Measurements from ENCODE around the gene FOSB. TPM values are rescaled to one million over a fixed set of nuclear protein-coding genes. Genes with fewer than 3 reads are reported as not detected.
A peak's percentile ranks its signal among the peaks of the same experiment; 100 is the strongest.

Gene FOSB
- polyA plus RNA-seq, 1 donor, result 250 TPM

DNA sequence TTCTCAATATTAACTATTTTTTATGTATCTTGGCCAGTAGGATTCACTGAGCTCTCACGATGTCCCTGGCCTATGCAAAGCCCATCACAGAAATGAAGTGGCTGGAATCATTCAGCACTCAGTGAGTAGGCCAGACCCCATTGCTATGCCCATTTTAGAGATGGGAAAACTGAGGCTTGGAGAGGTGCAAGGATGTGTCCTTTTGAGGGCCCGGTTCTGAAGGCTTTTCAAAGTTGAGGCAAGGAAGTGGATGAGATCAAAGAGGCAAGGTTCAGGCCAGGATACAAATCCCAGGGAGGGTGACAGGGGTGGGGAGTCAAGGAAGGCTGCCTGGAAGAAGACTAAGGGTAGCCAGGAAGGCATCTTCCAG, 25.4 kb upstream of the FOSB start:
- WGBS (ENCODE audit: insufficient coverage, low lambda C conversion rate), result no CpG with 5 or more reads among the region's 2 CpGs
- no peak overlapping the region for H3K27ac ChIP-seq (ENCODE audit: low read length)
- no peaks in the 10 kb centered on the region for H3K9me3 ChIP-seq (ENCODE audit: control insufficient read depth, low read depth, low read length)
- H3K27me3 ChIP-seq (ENCODE audit: control insufficient read depth, insufficient read depth, low read length), result no peaks in the 10 kb centered on the region
- peaks cover 28% of the 10 kb centered on the region for H3K4me1 ChIP-seq (ENCODE audit: control insufficient read depth, insufficient read depth, low read length)
- no peak for DNase-seq
- H3K36me3 ChIP-seq (ENCODE audit: control insufficient read depth, insufficient read depth, low read length), result no peaks in the 10 kb centered on the region
- H3K4me3 ChIP-seq (ENCODE audit: low read length), result no peak overlapping the region

DNA sequence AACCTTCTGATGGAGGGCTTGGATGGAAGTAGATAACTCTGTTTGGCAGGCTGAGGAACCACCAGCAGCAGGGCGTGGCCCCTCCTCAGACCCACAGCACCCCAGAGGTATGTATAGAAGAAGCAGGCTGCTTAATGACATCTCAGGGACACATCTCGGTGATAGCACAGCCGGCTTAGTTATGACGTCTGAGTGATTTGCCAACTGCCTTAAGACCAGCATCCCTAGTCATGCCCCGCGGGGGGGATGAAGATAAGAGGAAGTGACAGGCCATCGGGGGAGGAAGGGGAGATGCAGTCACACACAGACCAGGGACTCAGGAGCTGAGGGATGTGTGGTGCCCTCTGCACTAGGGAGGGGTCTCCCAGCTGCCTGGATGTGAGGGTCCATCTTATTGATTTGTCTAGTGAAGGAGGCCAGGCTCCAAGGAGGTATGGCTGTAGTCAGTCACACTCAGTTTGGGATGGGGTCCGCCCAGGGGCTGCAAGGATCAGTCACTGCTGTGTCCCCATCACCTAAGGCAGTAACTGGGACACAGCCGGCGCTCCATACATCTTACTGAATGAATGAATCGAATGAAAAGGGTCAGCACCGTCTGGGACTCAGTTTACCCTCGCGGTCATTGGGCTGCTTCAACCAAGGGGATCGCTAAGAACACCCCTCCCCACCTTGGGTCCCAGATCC, 24.9 kb upstream of the FOSB start:
- Histone ChIP-seq H3K4me3 (ENCODE audit: low read length) (peak overlapping the region; percentile 64), H3K4me1 (ENCODE audit: control insufficient read depth, insufficient read depth, low read length) (peaks cover 34% of the 10 kb centered on the region)

DNA sequence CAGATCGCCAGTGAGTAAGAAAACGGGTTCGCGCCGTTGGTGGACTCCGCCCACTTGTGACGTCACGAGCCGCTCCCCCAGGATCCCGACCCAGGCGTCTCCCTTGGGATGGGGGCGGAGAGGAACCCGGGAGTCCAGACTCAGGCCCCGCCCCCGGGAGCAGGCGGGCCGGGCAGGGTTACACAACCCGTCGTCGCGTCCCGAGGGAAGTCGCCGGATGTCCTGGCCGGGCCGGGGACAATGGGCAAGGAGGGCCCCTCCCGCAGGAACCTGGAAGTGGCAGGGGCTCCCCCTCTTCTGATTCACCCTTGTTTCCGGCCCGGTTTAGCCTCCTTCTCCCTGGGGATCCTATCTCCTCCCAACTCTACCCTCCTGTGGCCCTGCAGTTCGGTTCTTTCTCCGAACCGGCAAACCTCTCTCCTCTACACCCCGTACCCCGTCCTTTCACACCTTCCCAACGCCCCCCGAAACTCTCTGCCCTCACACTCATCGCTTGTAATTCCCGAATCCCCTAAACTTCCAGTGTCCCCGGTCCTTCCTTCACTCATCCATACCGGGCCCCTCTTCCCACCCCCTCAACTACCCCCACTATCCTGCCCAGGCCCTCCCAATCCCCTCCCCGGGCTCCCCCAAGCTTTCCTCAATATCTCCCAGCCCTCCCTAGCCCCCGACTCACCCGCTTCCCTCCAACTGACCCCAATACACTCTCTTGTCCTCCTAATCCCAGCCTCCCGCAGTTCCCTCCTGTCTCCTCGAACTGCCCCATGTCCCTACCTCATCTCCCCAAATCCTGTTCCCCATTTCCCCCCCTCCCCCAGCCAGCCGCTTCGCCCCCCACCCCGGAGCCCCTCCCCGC, 24.1 kb upstream of the FOSB start:
- Histone ChIP-seq H3K36me3 (ENCODE audit: control insufficient read depth, insufficient read depth, low read length) (no peaks in the 10 kb centered on the region), H3K9me3 (ENCODE audit: control insufficient read depth, low read depth, low read length) (no peaks in the 10 kb centered on the region), H3K27me3 (ENCODE audit: control insufficient read depth, insufficient read depth, low read length) (no peaks in the 10 kb centered on the region), H3K4me3 (ENCODE audit: low read length) (peak overlapping the region; percentile 64), H3K4me1 (ENCODE audit: control insufficient read depth, insufficient read depth, low read length) (peaks cover 41% of the 10 kb centered on the region), H3K27ac (ENCODE audit: low read length) (peak overlapping the region; percentile 93)
- DNase-seq, result peak; percentile 96 to 97
- WGBS (ENCODE audit: insufficient coverage, low lambda C conversion rate), result no CpG with 5 or more reads among the region's 49 CpGs

More for the DNA sequence above, 24.9 kb upstream of the FOSB start:
- WGBS (ENCODE audit: insufficient coverage, low lambda C conversion rate), result no CpG with 5 or more reads among the region's 15 CpGs
- no peaks in the 10 kb centered on the region for H3K9me3 ChIP-seq (ENCODE audit: control insufficient read depth, low read depth, low read length)
- H3K36me3 ChIP-seq (ENCODE audit: control insufficient read depth, insufficient read depth, low read length), result no peaks in the 10 kb centered on the region
- H3K27ac ChIP-seq (ENCODE audit: low read length), result peak overlapping the region; percentile 51
- peak; percentile 72 to 74 for DNase-seq
- H3K27me3 ChIP-seq (ENCODE audit: control insufficient read depth, insufficient read depth, low read length), result no peaks in the 10 kb centered on the region

DNA sequence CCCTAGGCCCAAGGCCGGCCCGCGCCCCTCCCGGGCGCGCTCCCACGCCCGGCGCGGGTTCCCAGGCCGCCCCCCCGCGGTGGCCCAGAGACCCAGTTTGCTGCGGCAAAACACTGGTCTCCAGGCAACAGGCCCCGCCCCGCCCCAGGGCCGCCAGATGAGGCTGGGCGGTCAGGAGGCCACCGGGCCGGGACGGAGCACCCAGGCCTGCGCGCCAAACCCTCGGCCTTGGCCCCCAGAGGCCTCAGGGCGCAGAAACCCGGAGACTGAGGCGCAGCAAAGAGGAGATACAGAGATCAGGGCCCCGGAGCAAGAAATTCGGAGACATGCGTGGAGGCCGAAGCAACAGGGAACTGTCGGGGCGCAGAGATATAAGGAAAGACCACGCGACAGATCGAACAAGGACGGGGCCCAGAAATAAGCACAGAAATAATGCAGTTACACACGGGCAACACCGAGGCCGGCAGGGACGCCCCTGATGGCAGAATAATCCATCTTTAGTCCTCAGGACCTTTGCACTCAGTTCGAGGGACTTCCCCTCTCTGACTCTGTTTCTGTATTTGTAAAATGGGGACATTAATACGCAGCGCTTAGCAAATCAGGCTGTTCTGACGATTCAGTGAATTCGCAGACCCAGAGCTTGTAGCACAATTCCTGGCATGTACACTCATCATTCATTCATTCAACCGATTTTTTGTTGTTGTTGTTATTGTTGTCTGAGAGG, 23.3 kb upstream of the FOSB start:
- peak; percentile 89 to 93 for DNase-seq
- H3K9me3 ChIP-seq (ENCODE audit: control insufficient read depth, low read depth, low read length), result no peaks in the 10 kb centered on the region

DNA sequence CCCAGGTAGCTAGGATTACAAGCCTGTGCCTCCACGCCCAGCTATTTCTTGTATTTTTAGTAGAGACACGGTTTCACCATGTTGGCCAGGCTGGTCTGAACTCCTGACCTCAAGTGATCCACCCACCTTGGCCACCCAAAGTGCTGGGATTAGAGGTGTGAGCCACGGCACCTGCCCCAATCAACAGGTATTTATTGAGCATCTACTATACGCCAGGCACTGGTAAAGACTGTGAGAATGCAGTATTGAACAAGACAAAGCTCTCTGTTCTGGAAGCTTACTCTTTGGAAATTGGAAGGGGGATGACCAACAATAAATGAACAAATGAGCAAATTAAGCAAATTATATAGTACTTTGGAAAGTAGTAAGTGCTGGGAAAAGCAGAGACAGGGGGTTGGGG, 22.7 kb upstream of the FOSB start:
- peaks cover 53% of the 10 kb centered on the region for H3K4me1 ChIP-seq (ENCODE audit: control insufficient read depth, insufficient read depth, low read length)
- WGBS (ENCODE audit: insufficient coverage, low lambda C conversion rate), result no CpG with 5 or more reads among the region's 4 CpGs
- DNase-seq, result no peak
- no peaks in the 10 kb centered on the region for H3K27me3 ChIP-seq (ENCODE audit: control insufficient read depth, insufficient read depth, low read length)
- H3K4me3 ChIP-seq (ENCODE audit: low read length), result no peak overlapping the region
- no peaks in the 10 kb centered on the region for H3K9me3 ChIP-seq (ENCODE audit: control insufficient read depth, low read depth, low read length)
- H3K36me3 ChIP-seq (ENCODE audit: control insufficient read depth, insufficient read depth, low read length), result no peaks in the 10 kb centered on the region
- H3K27ac ChIP-seq (ENCODE audit: low read length), result no peak overlapping the region

More for the DNA sequence above, 23.3 kb upstream of the FOSB start:
- Histone ChIP-seq H3K4me1 (ENCODE audit: control insufficient read depth, insufficient read depth, low read length) (peaks cover 47% of the 10 kb centered on the region), H3K36me3 (ENCODE audit: control insufficient read depth, insufficient read depth, low read length) (no peaks in the 10 kb centered on the region), H3K27ac (ENCODE audit: low read length) (peak overlapping the region; percentile 91), H3K4me3 (ENCODE audit: low read length) (peak overlapping the region; percentile 51), H3K27me3 (ENCODE audit: control insufficient read depth, insufficient read depth, low read length) (no peaks in the 10 kb centered on the region)
- no CpG with 5 or more reads among the region's 47 CpGs for WGBS (ENCODE audit: insufficient coverage, low lambda C conversion rate)

DNA sequence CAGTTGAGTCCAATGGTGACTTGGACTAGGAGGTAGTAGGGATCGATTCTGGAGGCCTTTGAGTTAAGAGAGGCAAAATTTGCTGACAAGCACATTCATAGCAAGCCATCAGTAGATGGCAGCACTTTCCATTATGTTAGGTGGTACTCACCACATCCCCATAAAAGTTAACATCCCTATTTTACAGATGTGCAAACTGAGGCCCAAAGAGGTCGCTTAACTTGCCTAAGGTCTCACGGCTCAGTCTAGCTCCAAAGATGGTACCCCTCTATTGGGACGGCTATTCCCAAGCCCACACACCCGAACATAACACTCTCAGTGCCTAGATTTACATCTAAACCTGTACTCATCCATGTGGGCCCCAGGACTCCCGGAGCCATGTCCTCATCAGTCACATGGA, 21.5 kb upstream of the FOSB start:
- Histone ChIP-seq H3K4me3 (ENCODE audit: low read length) (no peak overlapping the region), H3K36me3 (ENCODE audit: control insufficient read depth, insufficient read depth, low read length) (no peaks in the 10 kb centered on the region), H3K27ac (ENCODE audit: low read length) (no peak overlapping the region), H3K9me3 (ENCODE audit: control insufficient read depth, low read depth, low read length) (no peaks in the 10 kb centered on the region), H3K4me1 (ENCODE audit: control insufficient read depth, insufficient read depth, low read length) (peaks cover 58% of the 10 kb centered on the region), H3K27me3 (ENCODE audit: control insufficient read depth, insufficient read depth, low read length) (no peaks in the 10 kb centered on the region)
- WGBS (ENCODE audit: insufficient coverage, low lambda C conversion rate), result no CpG with 5 or more reads among the region's 6 CpGs
- no peak for DNase-seq

DNA sequence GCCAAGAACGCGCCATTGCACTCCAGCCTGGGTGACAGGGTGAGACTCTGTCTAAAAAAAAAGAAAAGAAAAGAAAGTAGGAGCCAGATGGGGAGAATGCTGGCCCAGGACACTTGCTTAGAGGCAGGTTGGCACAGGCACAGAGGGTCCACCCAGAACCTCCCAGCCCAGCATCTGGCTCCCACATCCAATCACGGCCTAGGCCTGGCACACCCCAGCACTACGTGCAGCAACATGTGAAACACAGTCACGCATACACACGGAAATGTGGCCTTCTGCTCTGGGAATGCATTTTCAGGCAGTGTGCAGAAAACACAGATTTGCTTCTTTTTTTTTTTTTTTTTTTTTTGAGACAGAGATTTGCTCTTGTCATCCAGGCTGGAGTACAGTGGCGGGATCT, 20.9 kb upstream of the FOSB start:
- peak overlapping the region; percentile 76 for H3K27ac ChIP-seq (ENCODE audit: low read length)
- H3K4me3 ChIP-seq (ENCODE audit: low read length), result no peak overlapping the region
- whole genome bisulfite sequencing (ENCODE audit: insufficient coverage, low lambda C conversion rate), result 60% methylated on average over 1 of the region's 7 CpGs
- H3K27me3 ChIP-seq (ENCODE audit: control insufficient read depth, insufficient read depth, low read length), result no peaks in the 10 kb centered on the region
- no peaks in the 10 kb centered on the region for H3K36me3 ChIP-seq (ENCODE audit: control insufficient read depth, insufficient read depth, low read length)
- H3K9me3 ChIP-seq (ENCODE audit: control insufficient read depth, low read depth, low read length), result no peaks in the 10 kb centered on the region
- H3K4me1 ChIP-seq (ENCODE audit: control insufficient read depth, insufficient read depth, low read length), result peaks cover 60% of the 10 kb centered on the region
- DNase-seq, result peak in 1 of 2 donors; percentile 36

DNA sequence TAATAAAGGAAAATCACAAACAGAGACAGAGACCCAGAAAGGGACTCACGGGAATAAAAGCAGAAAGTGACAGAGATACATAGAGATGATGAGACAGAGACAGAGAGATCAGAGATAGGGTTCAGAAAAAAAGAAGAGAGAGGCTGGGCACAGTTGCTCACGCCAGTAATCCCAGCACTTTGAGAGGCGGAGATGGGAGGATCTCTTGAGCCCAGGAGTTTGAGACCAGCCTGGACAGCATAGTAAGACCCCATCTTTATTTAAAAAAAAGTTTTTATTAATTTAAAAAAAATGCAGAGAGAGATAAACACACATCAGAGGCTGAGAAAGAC, 19.4 kb upstream of the FOSB start:
- H3K36me3 ChIP-seq (ENCODE audit: control insufficient read depth, insufficient read depth, low read length), result no peaks in the 10 kb centered on the region
- H3K4me1 ChIP-seq (ENCODE audit: control insufficient read depth, insufficient read depth, low read length), result peaks cover 53% of the 10 kb centered on the region
- 100% methylated on average over 1 of the region's 3 CpGs for WGBS (ENCODE audit: insufficient coverage, low lambda C conversion rate)
- peak overlapping the region; percentile 76 for H3K27ac ChIP-seq (ENCODE audit: low read length)
- H3K4me3 ChIP-seq (ENCODE audit: low read length), result no peak overlapping the region
- H3K27me3 ChIP-seq (ENCODE audit: control insufficient read depth, insufficient read depth, low read length), result no peaks in the 10 kb centered on the region
- H3K9me3 ChIP-seq (ENCODE audit: control insufficient read depth, low read depth, low read length), result no peaks in the 10 kb centered on the region
- DNase-seq, result no peak

DNA sequence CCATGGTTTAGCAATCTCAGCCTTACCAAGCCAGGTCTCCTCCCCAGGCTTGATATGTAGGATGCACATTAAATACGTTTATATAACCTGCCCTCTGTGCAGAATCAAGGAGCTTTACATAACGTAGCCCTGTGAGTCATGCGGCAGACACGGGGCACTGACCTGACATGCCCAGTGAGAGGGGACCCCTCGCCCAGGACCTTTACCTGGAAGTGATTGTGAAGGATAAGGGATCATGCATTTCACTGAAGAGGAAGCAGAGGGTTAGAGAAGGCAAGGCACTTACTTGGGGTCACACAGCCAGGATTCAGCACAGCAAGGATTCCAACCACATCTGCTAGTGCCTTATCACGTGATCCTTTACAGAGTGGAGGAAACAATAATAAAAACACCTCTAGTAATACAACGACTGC, 18.9 kb upstream of the FOSB start:
- Histone ChIP-seq H3K36me3 (ENCODE audit: control insufficient read depth, insufficient read depth, low read length) (no peaks in the 10 kb centered on the region), H3K27me3 (ENCODE audit: control insufficient read depth, insufficient read depth, low read length) (no peaks in the 10 kb centered on the region), H3K9me3 (ENCODE audit: control insufficient read depth, low read depth, low read length) (no peaks in the 10 kb centered on the region), H3K4me1 (ENCODE audit: control insufficient read depth, insufficient read depth, low read length) (peaks cover 53% of the 10 kb centered on the region), H3K4me3 (ENCODE audit: low read length) (no peak overlapping the region), H3K27ac (ENCODE audit: low read length) (peak overlapping the region; percentile 76)
- peak in 1 of 2 donors; percentile 51 for DNase-seq
- WGBS (ENCODE audit: insufficient coverage, low lambda C conversion rate), result no CpG with 5 or more reads among the region's 7 CpGs

DNA sequence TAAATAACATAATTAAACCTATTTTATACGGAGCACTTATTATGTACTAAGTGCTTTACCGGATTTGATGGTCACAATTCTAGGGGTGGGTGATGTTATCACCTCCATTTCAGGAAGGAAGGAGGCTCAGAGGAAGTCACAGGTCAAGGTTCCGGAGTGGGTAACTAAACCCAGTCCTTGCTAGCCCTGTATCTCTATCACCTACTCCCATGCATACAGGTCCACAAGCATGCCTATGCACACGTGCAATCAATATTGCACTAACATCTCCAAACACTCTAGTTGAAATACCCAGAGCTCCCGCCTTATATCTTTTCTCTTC, 17.8 kb upstream of the FOSB start:
- Histone ChIP-seq H3K27ac (ENCODE audit: low read length) (peak overlapping the region; percentile 79), H3K9me3 (ENCODE audit: control insufficient read depth, low read depth, low read length) (no peaks in the 10 kb centered on the region), H3K36me3 (ENCODE audit: control insufficient read depth, insufficient read depth, low read length) (no peaks in the 10 kb centered on the region), H3K4me1 (ENCODE audit: control insufficient read depth, insufficient read depth, low read length) (peaks cover 49% of the 10 kb centered on the region), H3K27me3 (ENCODE audit: control insufficient read depth, insufficient read depth, low read length) (no peaks in the 10 kb centered on the region), H3K4me3 (ENCODE audit: low read length) (peak overlapping the region; percentile 48)
- 83% methylated on average over 1 of the region's 5 CpGs for WGBS (ENCODE audit: insufficient coverage, low lambda C conversion rate)
- DNase-seq, result no peak

All from large intestine (tissue), 3 donors.